Heart right ventricle (tissue), 16 donors: ENCODE measurements around the gene NUTM2F. TPM values are rescaled to one million over a fixed set of nuclear protein-coding genes. Genes with fewer than 3 reads are reported as not detected.
"Not testable (repeated sequence)": the region's sequence is repeated elsewhere in the genome, so short reads cannot be mapped to it uniquely, and the experiment has no call there.

Experiments
- ATAC-seq, 8 donors: fragments of 200-7000 bp; cut with Tn5 transposase; one replicate each; pipeline ENCODE4 v1.9.1; 2020; ENCODE audit warnings: mild to moderate bottlenecking in 8 of 8, moderate library complexity in 8 of 8, moderate number of reproducible peaks in 1 of 8
- DNase-seq, 2 donors: peaks; one replicate each; pipeline ENCODE4 v3.0.0-alpha.2; 2020
- H3K27ac ChIP-seq, 10 donors: fragments of 200-600 bp; sonication (generic) in 2 of 10; one replicate each; pipeline versions ENCODE4 v1.5.0 to v1.8.0; 2020 to 2022; ENCODE audit warnings: mild to moderate bottlenecking in 3 of 10
- H3K27me3 ChIP-seq, 7 donors: fragments of 200-600 bp; one replicate each; pipeline ENCODE4 v1.8.0; 2021 to 2022; ENCODE audit warnings: mild to moderate bottlenecking in 2 of 7
- H3K36me3 ChIP-seq, 9 donors: fragments of 200-600 bp; sonication (generic) in 1 of 9; one replicate each; pipeline versions ENCODE4 v1.5.0 to v1.8.0; 2020 to 2022; ENCODE audit warnings: mild to moderate bottlenecking in 2 of 9
- H3K4me1 ChIP-seq, 9 donors: fragments of 200-600 bp; sonication (generic) in 1 of 9; one replicate each; pipeline versions ENCODE4 v1.5.0 to v1.8.0; 2020 to 2022; ENCODE audit warnings: mild to moderate bottlenecking in 4 of 9
- H3K4me3 ChIP-seq, 10 donors: fragments of 200-600 bp; sonication (generic) in 2 of 10; one replicate each; pipeline versions ENCODE4 v1.5.0 to v1.8.0; 2020 to 2022; ENCODE audit warnings: mild to moderate bottlenecking in 7 of 10, moderate library complexity in 2 of 10
- H3K9me3 ChIP-seq, 11 donors: fragments of 200-600 bp in 10 of 11; sonication (generic) in 2 of 11; one replicate each; pipeline versions ENCODE4 v1.5.0 to v1.8.0; 2013 to 2022; ENCODE audit warnings: mild to moderate bottlenecking in 2 of 11, control low read depth in 1 of 11, moderate library complexity in 1 of 11
- WGBS, 2 donors: extraction: QIAGEN DNeasy Blood & Tissue Kit; methylation state at CpG; one replicate each; pipeline ENCODE4 v1.1.7; 2013; ENCODE audit warnings: inconsistent platforms in 1 of 2; 5-methylcytosine and 5-hydroxymethylcytosine counted together
- intact Hi-C, 10 donors: fragments of 100-400 bp; cut with DNase I; formaldehyde crosslinking; loops; one replicate each; pipeline versions ENCODE4 v1.11.1 to v1.14.2; 2022
- polyA plus RNA-seq, 2 donors: library from polyadenylated mRNA; stranded (reverse); fragments of 200-250 nt; gene quantifications; one replicate each; pipeline ENCODE4 v1.2.3, GENCODE V29; 2013
- total RNA-seq, 10 donors: library from RNA; stranded (reverse); fragmentation: NEBNext Ultra II Directional in 3 of 10; extraction: Animal tissue kit (Norgen Biotek cat#: 25700) in 3 of 10; gene quantifications; one replicate each; pipeline versions ENCODE4 v1.2.1 to v1.2.4, GENCODE V29; 2021 to 2023
- TF ChIP-seq, protein P1 (sequence below), 9 donors: fragments of 200-600 bp; sonication (generic) in 2 of 9; IDR thresholded peaks; one replicate each; pipeline versions ENCODE4 v1.5.0 to v1.8.0; 2021 to 2022; ENCODE audit warnings: antibody characterized with exemption in 9 of 9, mild to moderate bottlenecking in 5 of 9, moderate library complexity in 1 of 9
- donor health status: Arrhythmogenic right ventricular cardiomyopathy.
- donor health status: ischemic (EF 13 %, LVEDD 7.1; RV severe dilation, severe dysfunction).
- donor health status: healthy with polysubstance abuse.
- donor health status: DM: no; HTN: yes; CAD: no.
- donor health status: DM: no; HTN: no; CAD: no.
- donor health status: ischemic (EF 25% LVEDD 6.9; RV normal size, moderate dysfunction).
- donor health status: ischemic (EF 25% LVEDD 5.7; RV mildly dilated, moderate dysfunction).
- donor health status: healthy.
- donor health status: DM: yes; HTN: yes; CAD: no.
- donor health status: Ischemic cardiomyopathy.
- donor health status: ischemic (EF 35%, LVEDD 5.7; RV mildly dilated, moderate dysfunction).
- donor health status: nonischemic (EF 11% LVEDD 7.7; RV severe dilation, severe dysfunction).
- donor health status: DM: yes; HTN: yes; CAD: no.
- donor health status: PGD.
- donor health status: ischemic (EF 29% LVEDD 5.4; RV normal size, mild dysfunction).
- donor health status: nonischemic (EF 23%, LVEDD 6.1; RV moderate dilation, normal function).

The NUTM2F gene
- total and polyA plus RNA-seq, 12 donors = 0.01 TPM; not detected in 11

DNA sequence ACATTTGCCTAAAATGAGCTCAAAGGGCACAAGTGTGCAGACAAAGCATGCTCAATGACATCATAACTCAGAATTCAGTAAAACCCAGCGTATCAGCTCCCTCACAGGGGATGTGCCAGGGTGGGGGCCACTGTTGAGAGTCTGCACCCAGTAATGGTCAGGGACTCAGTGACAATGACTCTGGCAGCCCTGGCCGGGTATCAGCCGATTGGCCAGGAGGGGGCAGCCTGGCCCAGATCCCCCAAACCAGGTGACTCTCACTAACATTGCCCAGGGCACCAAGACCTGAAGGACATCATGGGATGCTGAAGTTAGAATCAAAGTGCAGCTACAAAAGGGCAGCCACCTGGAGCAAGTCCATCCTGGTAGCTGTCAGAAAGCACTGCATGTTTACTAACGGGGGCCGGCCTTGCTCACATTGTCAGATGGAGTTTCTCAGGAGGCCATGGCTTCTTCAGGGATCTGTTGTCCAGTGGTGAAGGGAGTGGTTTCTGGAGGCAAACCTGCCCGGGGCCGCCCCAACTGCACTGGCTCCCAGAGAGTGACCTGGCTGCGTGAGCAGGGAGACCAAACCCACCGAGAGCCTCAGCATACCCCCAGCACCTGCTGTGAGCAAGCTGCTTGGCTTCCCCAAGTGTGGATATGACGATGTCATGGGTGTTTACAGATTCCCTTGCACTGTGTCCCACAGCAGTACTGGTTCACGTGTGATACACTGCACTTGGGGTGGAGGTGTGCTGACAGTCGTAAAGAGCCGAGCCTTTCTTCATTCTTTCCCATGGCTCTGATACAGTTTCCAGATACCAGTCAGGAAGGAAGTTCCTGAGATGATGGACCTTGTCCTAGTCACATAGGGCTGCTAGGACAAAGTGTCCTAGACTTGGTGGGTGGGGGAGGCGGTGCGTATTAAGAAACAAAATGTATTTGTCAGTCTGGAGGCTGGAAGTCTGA is 13.1 kb downstream of the NUTM2F start:
- H3K27me3 ChIP-seq, H3K9me3 ChIP-seq, DNase-seq, intact Hi-C loops, H3K27ac ChIP-seq, H3K4me1 ChIP-seq, H3K4me3 ChIP-seq, H3K36me3 ChIP-seq: not testable (repeated sequence)
- peak in 3 of 8 donors; percentile 31 to 57 (median 42) for ATAC-seq
- WGBS, 2 donors = 99 to 100% methylated on average over 2 to 6 of the region's 15 CpGs

DNA sequence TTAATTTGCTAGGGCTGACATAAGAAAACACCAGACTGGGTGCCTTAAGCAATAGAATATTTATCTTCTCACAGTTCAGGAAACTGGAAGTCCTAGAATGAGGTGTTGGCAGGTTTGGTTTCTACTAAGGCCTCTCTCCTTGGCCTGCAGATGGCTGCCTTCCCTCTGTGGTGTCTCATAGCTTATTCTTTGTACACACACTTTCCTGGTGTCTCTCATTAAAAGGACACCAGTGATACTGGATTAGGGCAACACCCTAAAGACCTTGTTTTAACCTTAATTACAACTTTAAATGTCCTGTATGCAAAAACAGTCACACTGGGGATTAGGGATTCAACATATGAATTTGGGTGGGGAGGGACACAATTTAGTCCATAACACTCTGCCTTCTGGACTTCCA is 25.1 kb downstream of the NUTM2F start:
- no peak overlapping the region for H3K27ac ChIP-seq
- H3K9me3 ChIP-seq = no peaks in the 10 kb centered on the region
- H3K4me1 ChIP-seq = no peaks in the 10 kb centered on the region
- no peaks in the 10 kb centered on the region for H3K27me3 ChIP-seq
- intact Hi-C loops = no loop called here
- no peak for ATAC-seq
- no peak for DNase-seq
- H3K4me3 ChIP-seq = no peak overlapping the region
- H3K36me3 ChIP-seq = peaks cover 0 to 19% (median 0%) of the 10 kb centered on the region in 9 donors
- TF ChIP-seq, protein P1, sequence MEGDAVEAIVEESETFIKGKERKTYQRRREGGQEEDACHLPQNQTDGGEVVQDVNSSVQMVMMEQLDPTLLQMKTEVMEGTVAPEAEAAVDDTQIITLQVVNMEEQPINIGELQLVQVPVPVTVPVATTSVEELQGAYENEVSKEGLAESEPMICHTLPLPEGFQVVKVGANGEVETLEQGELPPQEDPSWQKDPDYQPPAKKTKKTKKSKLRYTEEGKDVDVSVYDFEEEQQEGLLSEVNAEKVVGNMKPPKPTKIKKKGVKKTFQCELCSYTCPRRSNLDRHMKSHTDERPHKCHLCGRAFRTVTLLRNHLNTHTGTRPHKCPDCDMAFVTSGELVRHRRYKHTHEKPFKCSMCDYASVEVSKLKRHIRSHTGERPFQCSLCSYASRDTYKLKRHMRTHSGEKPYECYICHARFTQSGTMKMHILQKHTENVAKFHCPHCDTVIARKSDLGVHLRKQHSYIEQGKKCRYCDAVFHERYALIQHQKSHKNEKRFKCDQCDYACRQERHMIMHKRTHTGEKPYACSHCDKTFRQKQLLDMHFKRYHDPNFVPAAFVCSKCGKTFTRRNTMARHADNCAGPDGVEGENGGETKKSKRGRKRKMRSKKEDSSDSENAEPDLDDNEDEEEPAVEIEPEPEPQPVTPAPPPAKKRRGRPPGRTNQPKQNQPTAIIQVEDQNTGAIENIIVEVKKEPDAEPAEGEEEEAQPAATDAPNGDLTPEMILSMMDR (IDR thresholded peaks at IDR 0.05) = no peak

GRCh38 chr9:94302426-94302825 is 26.0 kb downstream of the NUTM2F start:
- intact Hi-C loops = no loop called here
- ATAC-seq = no peak
- Histone ChIP-seq H3K27me3 (no peaks in the 10 kb centered on the region), H3K36me3 (peaks cover 0 to 19% (median 0%) of the 10 kb centered on the region in 9 donors), H3K9me3 (no peaks in the 10 kb centered on the region), H3K4me3 (no peak overlapping the region), H3K27ac (no peak overlapping the region), H3K4me1 (no peaks in the 10 kb centered on the region)
- TF ChIP-seq, protein P1 (IDR thresholded peaks at IDR 0.05) = no peak
- WGBS, 2 donors = 92 to 95% methylated on average over 4 of the region's 4 CpGs
- no peak for DNase-seq

DNA sequence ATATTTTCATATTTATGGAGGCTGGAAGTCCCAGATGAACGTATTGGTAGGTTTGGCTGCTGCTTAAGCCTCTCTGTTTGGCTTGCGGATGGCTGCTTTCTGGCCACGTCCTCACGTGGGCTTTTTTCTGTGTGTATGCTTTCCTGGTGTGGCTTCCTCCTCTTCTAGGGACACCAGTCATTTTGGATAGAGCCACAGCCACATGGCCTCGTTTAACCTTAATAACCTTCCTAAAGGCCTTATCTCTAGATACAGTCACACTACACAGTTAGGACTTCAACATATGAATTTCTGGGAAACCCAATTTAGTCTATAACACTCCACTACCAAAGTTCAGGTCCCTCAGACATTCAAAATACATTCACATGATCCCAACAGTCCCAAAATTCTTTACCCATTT is 26.9 kb downstream of the NUTM2F start:
- DNase-seq (no peak), ATAC-seq (no peak)
- no peaks in the 10 kb centered on the region for H3K9me3 ChIP-seq
- 89 to 90% methylated on average over 5 of the region's 5 CpGs for WGBS, 2 donors
- H3K36me3 ChIP-seq = peaks cover 0 to 19% (median 0%) of the 10 kb centered on the region in 9 donors
- intact Hi-C loops = no loop called here
- H3K4me1 ChIP-seq = no peaks in the 10 kb centered on the region
- TF ChIP-seq, protein P1 (IDR thresholded peaks at IDR 0.05) = no peak
- H3K4me3 ChIP-seq = no peak overlapping the region
- H3K27ac ChIP-seq = no peak overlapping the region
- no peaks in the 10 kb centered on the region for H3K27me3 ChIP-seq
